ENCODE results near the gene IGFBP2. TPM values are rescaled to one million over a fixed set of nuclear protein-coding genes. Genes with fewer than 3 reads are reported as not detected.

IGFBP2 gene
- total RNA-seq, 1 experiment from 2014 or later: 363 TPM

GRCh38 chr2:216633616-216634369 is 573 bp downstream of the IGFBP2 start:
- Histone ChIP-seq H2BK120ac (ENCODE audit: low read depth, low read length, poor library complexity, severe bottlenecking) (no peak overlapping the region), H4K8ac (replicated peaks; ENCODE audit: insufficient read length, low read depth, low read length) (no peak overlapping the region), H3K23me2 (ENCODE audit: insufficient read length, low read depth, low read length, poor library complexity, severe bottlenecking) (peaks cover 36% of the 10 kb centered on the region), H2AK5ac (ENCODE audit: insufficient read length, low read length) (no peak overlapping the region), H3K18ac (ENCODE audit: insufficient read length, low read depth, low read length) (peak overlapping the region; percentile 4), H2BK12ac (ENCODE audit: insufficient read length, low read depth, low read length) (no peak overlapping the region), H3K4me1 (ENCODE audit: insufficient read depth, low read length) (peaks cover 5% of the 10 kb centered on the region; the same call in 1 of the 2 replicates), H3K4me2 (ENCODE audit: insufficient read depth, insufficient read length, low read length) (peak overlapping the region; percentile 96), H3K56ac (ENCODE audit: insufficient read length, low read depth, low read length) (no peak overlapping the region), H3K27me3 (ENCODE audit: insufficient read depth, low read length) (no peaks in the 10 kb centered on the region), H3K9me3 (ENCODE audit: control insufficient read depth, low read depth, low read length) (no peaks in the 10 kb centered on the region), H4K91ac (ENCODE audit: insufficient read length, low read depth, low read length) (no peak overlapping the region), H3K4ac (ENCODE audit: low read depth, low read length) (no peak overlapping the region), H3K79me1 (ENCODE audit: insufficient read depth, low read depth, low read length, poor library complexity, severe bottlenecking) (peaks cover 3% of the 10 kb centered on the region), H2BK5ac (ENCODE audit: insufficient read length, low read length) (no peak overlapping the region), H3K14ac (ENCODE audit: insufficient read depth, low read length) (peak overlapping the region; percentile 76; the same call in 1 of the 2 replicates), H2BK20ac (ENCODE audit: low read depth, low read length, poor library complexity, severe bottlenecking) (no peak overlapping the region), H3T11ph (ENCODE audit: low read length) (no peak overlapping the region), H2AFZ (ENCODE audit: low read length) (no peak overlapping the region), H3K23ac (ENCODE audit: insufficient read length, low read depth, low read length) (no peak overlapping the region), H4K20me1 (ENCODE audit: control insufficient read depth, insufficient read depth, insufficient read length) (no peaks in the 10 kb centered on the region), H3K9ac (ENCODE audit: extremely low read depth, insufficient read length, low read length) (peak overlapping the region; percentile 63), H4K5ac (ENCODE audit: insufficient read length, low read depth, low read length) (no peak overlapping the region), H3K27ac (ENCODE audit: insufficient read length, low read depth, low read length) (no peak overlapping the region), H2BK15ac (ENCODE audit: low read depth, low read length) (no peak overlapping the region), H3K79me2 (ENCODE audit: insufficient read depth, low read length) (peaks cover 17% of the 10 kb centered on the region; the same call in 1 of the 2 replicates)
- peaks cover 57 to 64% of the 10 kb centered on the region in 2 experiments for H3K4me1 Mint-ChIP-seq
- peak overlapping the region in 2 of 3 experiments; percentile 83 to 92; a peak in 5 of 7 replicates for H3K27ac Mint-ChIP-seq
- peaks cover 0 to 3% of the 10 kb centered on the region in 2 experiments; a peak in 2 of 5 replicates for H3K9me3 Mint-ChIP-seq
- peak; percentile 47 for DNase-seq
- peak overlapping the region; percentile 97 to 100 for H3K4me3 Mint-ChIP-seq
- peaks cover 23% of the 10 kb centered on the region for H3K27me3 Mint-ChIP-seq (ENCODE audit: low read depth)
- peaks cover 11 to 20% (median 12%) of the 10 kb centered on the region in 3 experiments for H3K36me3 Mint-ChIP-seq (ENCODE audit: insufficient read depth in 1 of 3, low read depth in 3 of 3)
- TF ChIP-seq, protein P1, sequence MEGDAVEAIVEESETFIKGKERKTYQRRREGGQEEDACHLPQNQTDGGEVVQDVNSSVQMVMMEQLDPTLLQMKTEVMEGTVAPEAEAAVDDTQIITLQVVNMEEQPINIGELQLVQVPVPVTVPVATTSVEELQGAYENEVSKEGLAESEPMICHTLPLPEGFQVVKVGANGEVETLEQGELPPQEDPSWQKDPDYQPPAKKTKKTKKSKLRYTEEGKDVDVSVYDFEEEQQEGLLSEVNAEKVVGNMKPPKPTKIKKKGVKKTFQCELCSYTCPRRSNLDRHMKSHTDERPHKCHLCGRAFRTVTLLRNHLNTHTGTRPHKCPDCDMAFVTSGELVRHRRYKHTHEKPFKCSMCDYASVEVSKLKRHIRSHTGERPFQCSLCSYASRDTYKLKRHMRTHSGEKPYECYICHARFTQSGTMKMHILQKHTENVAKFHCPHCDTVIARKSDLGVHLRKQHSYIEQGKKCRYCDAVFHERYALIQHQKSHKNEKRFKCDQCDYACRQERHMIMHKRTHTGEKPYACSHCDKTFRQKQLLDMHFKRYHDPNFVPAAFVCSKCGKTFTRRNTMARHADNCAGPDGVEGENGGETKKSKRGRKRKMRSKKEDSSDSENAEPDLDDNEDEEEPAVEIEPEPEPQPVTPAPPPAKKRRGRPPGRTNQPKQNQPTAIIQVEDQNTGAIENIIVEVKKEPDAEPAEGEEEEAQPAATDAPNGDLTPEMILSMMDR (conservative IDR thresholded peaks at IDR 0.05): no peak
- WGBS (ENCODE audit: extremely low coverage, insufficient read length, low lambda C conversion rate): no CpG with 5 or more reads among the region's 71 CpGs
